GM19324 (cell line): ENCODE measurements around the gene TSGA10IP.

Source experiments
- ATAC-seq: cut with Tn5 transposase; IDR thresholded peaks from one replicate; pipeline ENCODE4 v1.9.1; 2021; ENCODE audit warnings: mild to moderate bottlenecking, moderate library complexity; ENCODE audit not compliant: unreplicated experiment, low FRiP score

Gene TSGA10IP

GRCh38 chr11:65973439-65974110 lies 28.3 kb downstream of the TSGA10IP start:
- no peak for ATAC-seq

DNA sequence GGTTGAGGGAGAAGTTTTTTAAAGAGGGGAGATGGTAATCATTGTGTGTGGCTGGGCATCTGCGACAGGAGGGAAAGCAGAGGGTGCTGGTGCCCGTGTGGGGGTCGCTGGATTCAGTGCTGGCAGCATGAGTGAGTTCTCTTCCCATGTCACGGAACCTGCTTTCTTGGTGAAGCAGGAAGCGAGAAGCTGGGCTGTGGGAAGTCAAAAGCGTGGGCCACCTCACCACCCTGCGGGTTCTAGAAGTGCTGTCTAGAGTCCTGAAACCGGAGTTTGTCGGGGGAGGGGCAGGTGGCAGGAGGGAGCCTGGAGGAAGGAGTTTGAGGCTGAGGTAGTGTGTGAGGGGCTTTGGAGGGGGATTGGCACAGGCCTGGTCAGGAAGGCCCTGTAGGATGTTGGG lies 30.5 kb downstream of the TSGA10IP start:
- ATAC-seq, result no peak

DNA sequence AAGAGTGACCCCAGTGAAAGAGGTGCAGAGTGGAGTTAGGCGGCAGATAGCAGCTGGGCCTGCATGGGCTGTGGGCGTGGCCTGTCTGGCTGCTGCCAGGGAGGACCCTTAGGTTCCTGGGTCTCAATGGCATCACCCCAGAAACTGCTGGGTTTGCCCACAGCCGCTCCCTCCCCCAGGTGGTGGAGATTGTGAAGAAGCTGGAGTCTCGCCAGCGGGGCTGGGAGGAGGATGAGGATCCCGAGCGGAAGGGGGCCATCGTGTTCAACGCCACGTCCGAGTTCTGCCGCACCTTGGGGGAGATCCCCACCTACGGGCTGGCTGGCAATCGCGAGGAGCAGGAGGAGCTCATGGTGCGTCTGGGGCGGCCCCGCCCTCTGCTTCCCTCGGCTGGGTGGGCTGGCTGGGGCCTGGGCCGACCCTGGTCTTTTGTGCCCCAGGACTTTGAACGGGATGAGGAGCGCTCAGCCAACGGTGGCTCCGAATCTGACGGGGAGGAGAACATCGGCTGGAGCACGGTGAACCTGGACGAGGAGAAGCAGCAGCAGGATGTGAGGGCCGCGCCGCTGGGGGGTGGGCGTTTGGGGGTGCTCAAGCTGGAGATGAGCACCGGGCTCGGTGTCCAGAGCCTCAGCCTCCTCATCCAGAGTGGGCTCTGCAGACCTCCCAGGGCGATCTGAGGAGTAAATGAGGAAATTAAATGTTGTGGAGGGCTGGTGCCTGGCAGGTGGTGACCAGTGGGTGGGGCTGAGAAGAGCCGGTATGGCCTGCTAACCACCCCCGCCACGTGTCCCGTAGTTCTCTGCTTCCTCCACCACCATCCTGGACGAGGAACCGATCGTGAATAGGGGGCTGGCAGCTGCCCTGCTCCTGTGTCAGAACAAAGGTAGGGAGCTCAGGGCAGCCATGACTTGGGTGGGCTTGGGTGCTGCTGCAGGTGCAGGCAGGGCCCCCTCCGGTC lies 31.2 kb downstream of the TSGA10IP start:
- no peak for ATAC-seq

DNA sequence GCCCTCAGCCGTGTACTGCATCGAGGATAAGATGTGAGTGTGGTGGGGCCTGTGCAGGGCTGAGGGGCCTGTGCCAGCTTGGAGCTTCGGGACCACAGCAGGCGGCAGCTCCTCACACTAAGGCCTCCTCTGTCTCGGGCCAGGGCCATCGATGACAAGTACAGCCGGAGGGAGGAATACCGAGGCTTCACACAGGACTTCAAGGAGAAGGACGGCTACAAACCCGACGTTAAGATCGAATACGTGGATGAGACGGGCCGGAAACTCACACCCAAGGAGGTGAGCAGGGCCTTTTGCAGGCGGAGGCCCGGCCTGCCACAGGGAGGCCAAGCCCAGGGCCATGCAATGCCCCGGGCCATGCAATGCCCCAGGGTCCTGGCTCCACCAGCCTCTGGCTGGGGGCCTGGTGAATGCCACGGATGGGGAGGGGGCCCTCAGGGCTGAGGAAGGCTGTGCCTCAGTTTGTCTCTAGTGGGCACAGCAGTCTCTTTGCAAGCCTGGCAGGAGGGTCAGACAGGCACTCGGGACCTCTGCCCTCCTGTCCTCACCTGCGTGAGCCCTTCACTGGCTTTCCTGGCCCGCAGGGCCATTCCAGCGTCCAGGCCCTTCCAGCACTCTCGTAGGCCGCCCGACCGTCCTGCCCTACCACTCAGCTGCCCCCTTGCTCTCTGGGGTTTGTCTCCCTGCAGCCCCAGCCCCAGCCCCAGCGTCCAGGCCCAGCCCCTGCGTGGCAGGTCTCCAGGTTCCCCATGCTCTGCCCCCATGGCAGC lies 32.5 kb downstream of the TSGA10IP start:
- no peak for ATAC-seq

GRCh38 chr11:65978391-65979238 lies 33.3 kb downstream of the TSGA10IP start:
- no peak for ATAC-seq

GRCh38 chr11:65979261-65979759 lies 34.0 kb downstream of the TSGA10IP start:
- ATAC-seq, result no peak

DNA sequence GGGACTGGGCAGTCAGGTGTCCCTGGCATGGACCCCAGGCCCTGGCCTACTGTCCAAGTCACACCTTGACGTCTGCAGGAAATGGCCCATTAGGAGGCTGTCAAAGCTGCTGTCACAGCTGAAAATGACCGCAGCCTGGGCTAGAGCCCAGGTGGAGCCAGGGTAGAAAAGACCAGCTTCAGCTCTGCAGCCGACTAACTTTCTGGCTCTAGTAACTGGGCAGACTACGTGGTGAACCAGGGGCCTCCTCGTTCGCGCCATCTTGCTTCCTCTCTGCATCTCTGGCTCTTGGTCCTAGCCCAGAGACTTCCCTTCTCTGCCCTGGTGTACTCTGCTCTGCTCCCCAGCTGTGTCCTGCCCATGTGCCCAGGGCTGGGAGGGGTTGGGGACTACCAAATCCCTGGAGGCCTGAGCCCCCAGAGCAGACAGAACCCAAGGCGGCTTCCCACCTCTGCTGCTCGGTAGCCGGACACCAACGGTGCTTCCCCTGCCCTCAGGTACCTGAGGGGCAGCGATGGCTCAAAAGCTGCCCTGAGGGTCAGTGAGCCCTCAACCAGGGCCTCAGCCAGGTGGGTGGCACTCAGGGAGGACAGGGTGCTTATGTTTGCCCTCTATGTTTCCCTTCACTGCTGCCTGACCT lies 35.9 kb downstream of the TSGA10IP start:
- ATAC-seq, result no peak

DNA sequence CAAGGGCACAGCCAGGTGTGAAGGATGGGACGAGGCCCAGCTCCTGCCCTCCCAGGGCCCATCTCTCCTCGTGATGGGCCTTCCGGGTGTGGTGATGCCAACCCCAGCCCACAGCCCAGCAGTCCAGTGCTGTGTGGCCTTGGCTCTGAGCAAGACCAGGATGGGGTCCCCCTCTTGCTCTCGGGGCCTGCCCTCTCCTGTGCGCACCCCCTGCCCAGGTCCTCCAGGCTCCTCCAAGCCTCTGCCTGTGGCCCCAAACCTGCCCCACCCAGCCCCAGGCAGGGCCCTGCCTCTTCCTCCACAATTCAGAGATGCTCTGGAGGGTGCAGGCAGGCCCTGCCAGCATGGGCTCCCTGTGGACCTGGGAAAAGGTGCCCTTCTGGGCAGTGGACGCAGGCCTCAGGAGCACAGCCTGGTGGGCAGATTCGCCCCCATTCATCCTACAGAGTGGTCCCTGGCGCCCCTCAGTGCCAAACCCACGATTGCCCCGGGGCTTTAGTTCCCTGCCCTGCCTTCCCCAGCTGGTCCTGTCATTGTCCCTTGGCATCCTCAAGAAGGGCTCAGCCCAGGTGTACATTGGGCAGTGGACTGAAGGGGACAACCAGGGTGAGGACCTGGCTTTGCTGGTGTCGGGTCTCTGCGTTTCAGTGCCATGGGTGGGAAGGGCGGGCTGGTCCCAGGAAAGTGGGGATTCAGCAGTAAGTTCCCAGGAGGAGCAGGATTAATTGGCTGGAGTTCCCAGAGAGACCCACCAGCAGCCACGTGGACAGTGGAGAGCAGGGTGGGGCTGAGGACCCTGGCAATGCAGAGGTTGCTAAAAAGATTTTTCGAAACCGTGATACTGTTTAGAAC lies 36.9 kb downstream of the TSGA10IP start:
- ATAC-seq, result no peak

GRCh38 chr11:65982824-65983588 lies 37.7 kb downstream of the TSGA10IP start:
- no peak for ATAC-seq

DNA sequence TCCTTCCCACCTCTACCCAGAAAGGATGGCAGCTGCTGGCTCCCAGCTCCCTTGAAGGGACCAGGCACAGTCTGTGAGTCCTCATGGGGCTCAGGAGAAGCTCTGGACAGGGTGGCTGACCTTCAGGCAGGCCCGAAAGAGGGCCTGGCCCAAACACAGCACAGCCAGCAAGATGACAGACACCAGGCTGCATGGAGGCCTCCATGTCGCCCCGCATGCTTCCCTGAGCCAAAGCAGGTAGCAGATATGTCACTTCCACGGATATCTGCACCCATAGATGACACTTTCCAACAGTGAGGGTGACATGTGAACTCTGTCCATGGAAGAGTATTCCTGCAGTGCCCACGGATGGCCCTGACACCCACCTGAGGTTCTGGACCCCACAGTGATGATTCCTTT lies 38.3 kb downstream of the TSGA10IP start:
- ATAC-seq, result no peak

DNA sequence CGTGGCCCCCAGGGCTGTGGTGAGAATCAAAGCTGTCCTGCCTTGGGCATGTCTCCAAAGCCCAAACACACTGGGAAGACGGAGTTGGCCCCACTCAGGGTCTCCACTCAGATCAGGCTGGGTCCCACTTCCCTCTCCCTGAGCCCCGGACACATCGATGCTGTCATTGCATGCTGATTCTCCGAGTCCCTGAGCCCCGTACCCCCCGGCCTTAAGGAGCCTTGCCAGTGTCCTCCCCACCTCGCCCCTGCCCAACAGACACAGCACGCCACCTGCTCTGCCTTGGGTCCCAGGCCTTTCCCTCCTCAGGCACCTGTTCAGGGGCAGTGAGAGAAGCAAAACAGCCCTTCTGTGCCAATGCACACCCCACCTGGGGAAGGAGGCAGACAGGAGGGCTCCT lies 42.1 kb downstream of the TSGA10IP start:
- ATAC-seq, result no peak

DNA sequence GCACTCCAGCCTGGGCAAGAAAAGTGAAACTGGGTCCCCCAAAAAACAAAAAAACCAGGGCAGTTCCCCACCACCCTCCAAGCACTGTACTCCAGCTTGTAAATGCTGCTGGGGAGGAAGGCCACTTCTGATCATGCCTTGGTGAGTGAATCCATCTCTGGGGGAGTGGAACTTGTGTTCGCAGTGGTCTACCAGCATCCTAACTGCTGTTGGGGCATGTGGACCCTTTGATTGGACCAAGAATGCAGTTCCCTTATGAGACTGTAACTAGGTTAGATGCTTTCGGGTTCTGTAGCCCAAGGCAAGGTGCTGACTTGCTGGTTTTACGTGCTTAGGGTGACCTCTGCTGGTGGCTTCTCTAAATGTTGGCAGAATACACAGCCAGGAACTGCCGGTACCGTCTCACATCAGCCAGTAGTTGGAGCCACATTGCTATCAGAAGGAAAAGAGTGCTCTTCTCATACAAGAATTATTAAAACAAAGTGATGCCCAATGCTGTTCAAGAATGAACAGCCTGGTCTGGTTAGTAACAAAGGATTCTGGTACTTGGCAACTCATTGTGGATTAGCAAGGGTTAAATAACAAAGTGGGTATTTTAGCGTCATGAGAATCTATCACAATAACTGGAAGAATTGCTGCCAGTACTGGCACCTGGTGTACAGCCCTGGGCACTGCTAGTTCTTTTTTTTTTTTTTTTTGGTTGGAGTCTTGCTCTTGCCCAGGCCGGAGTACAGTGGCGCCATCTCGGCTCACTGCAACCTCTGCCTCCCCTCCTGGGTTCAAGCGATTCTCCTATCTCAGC lies 43.7 kb downstream of the TSGA10IP start:
- peak; percentile 84 for ATAC-seq

DNA sequence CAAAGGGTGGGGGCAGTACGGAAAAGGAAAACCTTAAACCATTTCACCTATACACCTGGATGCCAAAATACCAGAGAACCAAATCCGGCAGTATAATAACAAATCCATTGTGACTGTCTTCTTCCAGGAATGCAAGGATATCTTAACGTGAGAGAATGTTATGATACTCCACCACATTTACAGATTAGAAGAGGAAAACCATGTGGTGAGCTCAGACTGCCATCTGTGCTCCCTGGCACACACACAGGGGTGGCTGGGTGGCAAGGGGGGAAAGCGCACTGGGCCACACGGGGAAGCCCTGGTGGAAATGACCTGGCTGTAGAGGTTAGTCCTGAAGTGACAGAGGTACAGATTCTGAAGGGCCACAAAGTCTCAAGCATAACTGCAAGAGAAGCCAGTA lies 46.8 kb downstream of the TSGA10IP start:
- ATAC-seq, result no peak

GRCh38 chr11:65997286-65997685 lies 52.0 kb downstream of the TSGA10IP start:
- ATAC-seq, result no peak

DNA sequence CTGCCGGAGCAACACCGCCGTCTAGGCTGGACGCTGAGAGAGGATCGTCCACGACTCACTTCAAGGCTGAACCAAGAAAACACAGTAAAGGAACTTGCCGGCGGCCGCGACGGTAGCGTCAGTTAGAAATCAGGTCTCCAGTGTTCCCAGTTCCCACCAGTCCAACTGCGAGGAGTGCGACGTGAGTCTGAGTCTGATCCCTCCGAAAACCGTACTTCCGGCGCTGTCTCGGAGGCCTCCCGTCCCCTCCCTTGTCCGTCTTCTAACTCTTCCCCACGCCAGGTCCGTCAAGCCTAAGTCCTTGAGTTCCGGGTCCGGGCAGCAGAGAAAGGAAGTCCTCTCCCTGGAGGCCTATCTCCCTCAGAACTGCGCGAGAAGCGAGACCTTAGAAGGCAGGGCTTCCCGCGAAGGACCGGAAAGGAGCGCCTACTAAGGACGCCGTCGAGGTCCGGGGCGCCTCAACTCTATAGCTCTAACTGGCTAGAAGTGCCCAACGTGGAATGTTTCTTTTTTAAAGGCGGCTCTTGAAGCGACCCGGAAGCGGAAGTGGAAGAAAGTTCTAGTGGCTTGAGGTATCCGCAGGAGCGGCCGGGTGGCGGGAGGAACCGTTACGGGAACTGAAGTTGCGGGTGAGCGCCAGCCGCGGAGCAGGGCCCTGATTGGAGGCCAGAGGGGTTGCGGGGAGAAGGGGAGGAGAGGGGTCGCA lies 56.8 kb downstream of the TSGA10IP start, which contains the start of the genes BANF1 and EIF1AD:
TSS of gene BANF1 (plus strand) at position 562 of the 706 bp plus-strand sequence. CDS start 748 bp downstream, outside the sequence.
TSS of gene EIF1AD (minus strand) at position 216 of the 706 bp plus-strand sequence. CDS start 1,768 bp downstream, outside the sequence.
- ATAC-seq, result peak; percentile 74

- peak; percentile 63 for ATAC-seq
These were observed 57.5 kb downstream of the TSGA10IP start for GRCh38 chr11:66002648-66003225.
